GM19238 (cell line): Measurements from ENCODE around the gene ADD1.

Experiments
- DNase-seq: peaks from one replicate; pipeline ENCODE4 v3.0.0; 2011; ENCODE audit warnings: low spot score; ENCODE audit not compliant: insufficient read length

Gene ADD1

GRCh38 chr4:2822461-2823300 is 21.0 kb upstream of the ADD1 start:
- no peak for DNase-seq

- DNase-seq: no peak
Observed at GRCh38 chr4:2823301-2823670, 20.4 kb upstream of the ADD1 start.

- no peak for DNase-seq
Observed at GRCh38 chr4:2823671-2824328, 19.8 kb upstream of the ADD1 start.

- DNase-seq: no peak
Observed at GRCh38 chr4:2824329-2824835, 19.3 kb upstream of the ADD1 start.

- DNase-seq: no peak
Observed at GRCh38 chr4:2824836-2825381, 18.7 kb upstream of the ADD1 start.

- DNase-seq: no peak
Observed at GRCh38 chr4:2825740-2826139, 17.9 kb upstream of the ADD1 start.

- DNase-seq: no peak
Observed at GRCh38 chr4:2827071-2827873, 16.4 kb upstream of the ADD1 start.

- no peak for DNase-seq
Observed at GRCh38 chr4:2827874-2828751, 15.5 kb upstream of the ADD1 start.

GRCh38 chr4:2828758-2829181 is 14.9 kb upstream of the ADD1 start:
- DNase-seq: no peak

- no peak for DNase-seq
Observed at GRCh38 chr4:2829321-2829932, 14.2 kb upstream of the ADD1 start.

- DNase-seq: no peak
Observed at GRCh38 chr4:2829933-2830451, 13.7 kb upstream of the ADD1 start.

GRCh38 chr4:2830632-2831610 is 12.7 kb upstream of the ADD1 start:
- no peak for DNase-seq

- no peak for DNase-seq
Observed at GRCh38 chr4:2831611-2832308, 11.9 kb upstream of the ADD1 start.

- peak; percentile 76 for DNase-seq
Observed at GRCh38 chr4:2832309-2832980, 11.2 kb upstream of the ADD1 start.

GRCh38 chr4:2832981-2833670 is 10.5 kb upstream of the ADD1 start:
- DNase-seq: no peak

GRCh38 chr4:2833671-2834000 is 10.0 kb upstream of the ADD1 start:
- DNase-seq: no peak
